ENCODE measurements around the gene TMEM44. TPM values are rescaled to one million over a fixed set of nuclear protein-coding genes. Genes with fewer than 3 reads are reported as not detected.
A peak's percentile ranks its signal among the peaks of the same experiment; 100 is the strongest.
"Not testable (repeated sequence)": the region's sequence is repeated elsewhere in the genome, so short reads cannot be mapped to it uniquely, and the experiment has no call there.

Gene TMEM44
- total RNA-seq, 2 donors from 2014 or later: 11.9 to 19.6 TPM

- no peak for DNase-seq
- Mint-ChIP-seq H3K4me1 (ENCODE audit: low read depth) (no peaks in the 10 kb centered on the region), H3K27ac (no peak overlapping the region), H3K9me3 (no peaks in the 10 kb centered on the region), H3K4me3 (peak overlapping the region; percentile 88), H3K36me3 (ENCODE audit: insufficient read depth in 2 of 2) (peaks cover 0 to 2% of the 10 kb centered on the region in 2 donors), H3K27me3 (ENCODE audit: low read depth) (no peaks in the 10 kb centered on the region)
- ATAC-seq (replicated peaks in 1 of 2): peak; percentile 76 to 77
These were observed 340 bp downstream of the TMEM44 start for GRCh38 chr3:194632809-194633348.

GRCh38 chr3:194632226-194632808, 902 bp downstream of the TMEM44 start:
- Mint-ChIP-seq H3K36me3 (ENCODE audit: insufficient read depth in 2 of 2) (peaks cover 0 to 2% of the 10 kb centered on the region in 2 donors), H3K9me3 (no peaks in the 10 kb centered on the region), H3K27ac (no peak overlapping the region), H3K4me3 (peak overlapping the region; percentile 88), H3K4me1 (ENCODE audit: low read depth) (no peaks in the 10 kb centered on the region), H3K27me3 (ENCODE audit: low read depth) (no peaks in the 10 kb centered on the region)
- DNase-seq (no peak), ATAC-seq (replicated peaks in 1 of 2) (no peak)

GRCh38 chr3:194631696-194632095, 1.5 kb downstream of the TMEM44 start:
- no peaks in the 10 kb centered on the region for H3K9me3 Mint-ChIP-seq

GRCh38 chr3:194630681-194631080, 2.5 kb downstream of the TMEM44 start:
- H3K4me1 Mint-ChIP-seq (ENCODE audit: low read depth); H3K27ac Mint-ChIP-seq; H3K36me3 Mint-ChIP-seq (ENCODE audit: insufficient read depth in 2 of 2); H3K27me3 Mint-ChIP-seq (ENCODE audit: low read depth); H3K9me3 Mint-ChIP-seq; H3K4me3 Mint-ChIP-seq; ATAC-seq (replicated peaks in 1 of 2); DNase-seq: not testable (repeated sequence)

More at GRCh38 chr3:194631696-194632095, 1.5 kb downstream of the TMEM44 start:
- H3K4me3 Mint-ChIP-seq: peak overlapping the region; percentile 88
- no peaks in the 10 kb centered on the region for H3K27me3 Mint-ChIP-seq (ENCODE audit: low read depth)
- no peak overlapping the region for H3K27ac Mint-ChIP-seq
- H3K4me1 Mint-ChIP-seq (ENCODE audit: low read depth): no peaks in the 10 kb centered on the region
- ATAC-seq (replicated peaks in 1 of 2) (no peak), DNase-seq (no peak)
- peaks cover 0 to 2% of the 10 kb centered on the region in 2 donors for H3K36me3 Mint-ChIP-seq (ENCODE audit: insufficient read depth in 2 of 2)

- DNase-seq (no peak), ATAC-seq (replicated peaks in 1 of 2) (no peak)
- H3K27me3 Mint-ChIP-seq (ENCODE audit: low read depth): no peaks in the 10 kb centered on the region
- no peaks in the 10 kb centered on the region for H3K9me3 Mint-ChIP-seq
- H3K4me3 Mint-ChIP-seq: no peak overlapping the region
- peaks cover 0 to 5% of the 10 kb centered on the region in 2 donors for H3K36me3 Mint-ChIP-seq (ENCODE audit: insufficient read depth in 2 of 2)
- no peak overlapping the region for H3K27ac Mint-ChIP-seq
- no peaks in the 10 kb centered on the region for H3K4me1 Mint-ChIP-seq (ENCODE audit: low read depth)
These were observed 8.3 kb downstream of the TMEM44 start for GRCh38 chr3:194624956-194625355.

- H3K4me1 Mint-ChIP-seq (ENCODE audit: low read depth): no peaks in the 10 kb centered on the region
These were observed 9.5 kb downstream of the TMEM44 start for GRCh38 chr3:194623449-194624290.

GRCh38 chr3:194622621-194623340, 10.4 kb downstream of the TMEM44 start:
- Mint-ChIP-seq H3K4me1 (ENCODE audit: low read depth) (no peaks in the 10 kb centered on the region), H3K27me3 (ENCODE audit: low read depth) (no peaks in the 10 kb centered on the region), H3K27ac (no peak overlapping the region)

More at GRCh38 chr3:194623449-194624290, 9.5 kb downstream of the TMEM44 start:
- peaks cover 0 to 5% of the 10 kb centered on the region in 2 donors for H3K36me3 Mint-ChIP-seq (ENCODE audit: insufficient read depth in 2 of 2)
- ATAC-seq (replicated peaks in 1 of 2) (no peak), DNase-seq (no peak)
- no peak overlapping the region for H3K27ac Mint-ChIP-seq
- H3K4me3 Mint-ChIP-seq: no peak overlapping the region
- H3K9me3 Mint-ChIP-seq: no peaks in the 10 kb centered on the region
- no peaks in the 10 kb centered on the region for H3K27me3 Mint-ChIP-seq (ENCODE audit: low read depth)

GRCh38 chr3:194621947-194622346, 11.3 kb downstream of the TMEM44 start:
- ATAC-seq (replicated peaks in 1 of 2): no peak
- Mint-ChIP-seq H3K36me3 (ENCODE audit: insufficient read depth in 2 of 2) (peaks cover 0 to 3% of the 10 kb centered on the region in 2 donors), H3K4me1 (ENCODE audit: low read depth) (no peaks in the 10 kb centered on the region)

More at GRCh38 chr3:194622621-194623340, 10.4 kb downstream of the TMEM44 start:
- ATAC-seq (replicated peaks in 1 of 2) (no peak), DNase-seq (no peak)
- Mint-ChIP-seq H3K4me3 (no peak overlapping the region), H3K9me3 (no peaks in the 10 kb centered on the region), H3K36me3 (ENCODE audit: insufficient read depth in 2 of 2) (peaks cover 0 to 3% of the 10 kb centered on the region in 2 donors)

GRCh38 chr3:194620196-194620595, 13.0 kb downstream of the TMEM44 start:
- ATAC-seq (replicated peaks in 1 of 2) (no peak), DNase-seq (no peak)
- no peaks in the 10 kb centered on the region for H3K4me1 Mint-ChIP-seq (ENCODE audit: low read depth)
- H3K9me3 Mint-ChIP-seq: no peaks in the 10 kb centered on the region
- H3K27me3 Mint-ChIP-seq (ENCODE audit: low read depth): no peaks in the 10 kb centered on the region
- no peaks in the 10 kb centered on the region for H3K36me3 Mint-ChIP-seq (ENCODE audit: insufficient read depth in 2 of 2)
- no peak overlapping the region for H3K27ac Mint-ChIP-seq
- H3K4me3 Mint-ChIP-seq: no peak overlapping the region

More at GRCh38 chr3:194621947-194622346, 11.3 kb downstream of the TMEM44 start:
- Mint-ChIP-seq H3K27me3 (ENCODE audit: low read depth) (no peaks in the 10 kb centered on the region), H3K4me3 (no peak overlapping the region), H3K27ac (no peak overlapping the region), H3K9me3 (no peaks in the 10 kb centered on the region)
- no peak for DNase-seq

- Mint-ChIP-seq H3K4me3 (no peak overlapping the region), H3K27ac (no peak overlapping the region), H3K27me3 (ENCODE audit: low read depth) (no peaks in the 10 kb centered on the region), H3K4me1 (ENCODE audit: low read depth) (no peaks in the 10 kb centered on the region), H3K36me3 (ENCODE audit: insufficient read depth in 2 of 2) (no peaks in the 10 kb centered on the region), H3K9me3 (no peaks in the 10 kb centered on the region)
- no peak for ATAC-seq (replicated peaks in 1 of 2)
- DNase-seq: no peak
These were observed 13.5 kb downstream of the TMEM44 start for GRCh38 chr3:194619741-194620140.

- ATAC-seq (replicated peaks in 1 of 2) (no peak), DNase-seq (no peak)
- H3K27ac Mint-ChIP-seq: no peak overlapping the region
These were observed 14.2 kb downstream of the TMEM44 start for GRCh38 chr3:194618858-194619608.

GRCh38 chr3:194617827-194618226, 15.4 kb downstream of the TMEM44 start:
- ATAC-seq (replicated peaks in 1 of 2) (no peak), DNase-seq (no peak)
- H3K36me3 Mint-ChIP-seq (ENCODE audit: insufficient read depth in 2 of 2): no peaks in the 10 kb centered on the region
- H3K27me3 Mint-ChIP-seq (ENCODE audit: low read depth): no peaks in the 10 kb centered on the region
- no peaks in the 10 kb centered on the region for H3K4me1 Mint-ChIP-seq (ENCODE audit: low read depth)
- H3K27ac Mint-ChIP-seq: no peak overlapping the region
- H3K4me3 Mint-ChIP-seq: no peak overlapping the region
- H3K9me3 Mint-ChIP-seq: no peaks in the 10 kb centered on the region

More at GRCh38 chr3:194618858-194619608, 14.2 kb downstream of the TMEM44 start:
- Mint-ChIP-seq H3K9me3 (no peaks in the 10 kb centered on the region), H3K4me3 (no peak overlapping the region), H3K4me1 (ENCODE audit: low read depth) (no peaks in the 10 kb centered on the region), H3K36me3 (ENCODE audit: insufficient read depth in 2 of 2) (no peaks in the 10 kb centered on the region), H3K27me3 (ENCODE audit: low read depth) (no peaks in the 10 kb centered on the region)

Data from activated T-cell treated with anti-CD3 and anti-CD28 coated beads, Interleukin-2, amount 50 U/mL, for 72 hours (primary cell).